HepG2 (cell line): ENCODE results near the gene SOST. TPM values are rescaled to one million over a fixed set of nuclear protein-coding genes. Genes with fewer than 3 reads are reported as not detected.

Experiments used
- ATAC-seq: fragments of 200-7000 bp; cut with Tn5 transposase; 3 replicates; pipeline ENCODE4 v1.9.1; 2020; ENCODE audit warnings: mild to moderate bottlenecking, moderate library complexity
- BruUV-seq: library from RNA; stranded (reverse); fragments of 400-500 nt; replicated peaks from 2 replicates; lab custom pipeline; 2021; lab: Mats Ljungman, UMichigan
- CTCF ChIA-PET: fragments of 300-600 bp; formaldehyde crosslinking; extraction: SDS; loops from one replicate; lab custom pipeline; 2021; ENCODE audit warnings: low total read pairs, inconsistent platforms, low intra/inter-chr PET ratio; lab: Yijun Ruan, JAX
- POLR2A ChIA-PET: fragments of 350-600 bp; sonication (Branson Sonifier 250); formaldehyde crosslinking; loops from one replicate; lab custom pipeline; 2020; ENCODE audit warnings: antibody characterized with exemption, inconsistent platforms; lab: Yijun Ruan, JAX
- DNase-seq: peaks from one replicate; pipeline ENCODE4 v3.0.0-alpha.2; 2015; ENCODE audit warnings: low spot score
- FAIRE-seq: peaks from 3 replicates; lab custom pipeline; 2011; peaks lifted over from hg19 to GRCh38; lab: Jason Lieb, UNC
- H2AFZ ChIP-seq: one replicate; pipeline ENCODE4 v1.6.1; 2011; ENCODE audit warnings: low read length, inconsistent platforms
- H3K27ac ChIP-seq: fragments of 300-600 bp; 3 replicates; pipeline ENCODE4 v1.8.0; 2011; ENCODE audit warnings: mixed run types, mild to moderate bottlenecking, mixed read lengths, low read length, inconsistent platforms; ENCODE audit not compliant: insufficient read depth; ENCODE audit errors: extremely low read length
- H3K27me3 ChIP-seq, 2 experiments: fragments of 200-600 bp in 1 of 2; 2 replicates in 1 of 2; 3 replicates in 1 of 2; pipeline versions ENCODE4 v1.6.0 to v1.8.0; 2011; ENCODE audit warnings: low read length in 2 of 2, mild to moderate bottlenecking in 2 of 2, moderate library complexity in 2 of 2, inconsistent platforms in 1 of 2; ENCODE audit not compliant: insufficient read depth in 2 of 2, control insufficient read depth in 1 of 2
- H3K36me3 ChIP-seq, 2 experiments: fragments of 200-600 bp in 1 of 2; replicated peaks in 1 of 2; 2 replicates in 1 of 2; 3 replicates in 1 of 2; pipeline versions ENCODE4 v1.5.1 to v1.8.0; 2011; ENCODE audit warnings: low read length in 2 of 2, inconsistent platforms in 1 of 2; ENCODE audit not compliant: insufficient read depth in 2 of 2, control insufficient read depth in 1 of 2
- H3K4me1 ChIP-seq: 2 replicates; pipeline ENCODE4 v1.5.1; 2012; ENCODE audit warnings: low read length, inconsistent platforms; ENCODE audit not compliant: insufficient read depth
- H3K4me2 ChIP-seq: 2 replicates; pipeline ENCODE4 v1.6.0; 2011; ENCODE audit warnings: low read depth, low read length, inconsistent platforms
- H3K4me3 ChIP-seq, 3 experiments: fragments of 200-600 bp in 1 of 3; sonication (generic), shearing (Covaris generic) in 1 of 3; replicated peaks in 1 of 3; 2 replicates each; pipeline ENCODE4 v1.5.1; 2011 to 2016; ENCODE audit warnings: low read length in 3 of 3, inconsistent platforms in 2 of 3, low read depth in 2 of 3, mild to moderate bottlenecking in 2 of 3, control low read depth in 1 of 3, mixed read lengths in 1 of 3; ENCODE audit not compliant: insufficient read depth in 1 of 3
- H3K79me2 ChIP-seq: one replicate; pipeline ENCODE4 v1.6.1; 2011; ENCODE audit warnings: low read length, inconsistent platforms; ENCODE audit not compliant: insufficient read depth
- H3K9ac ChIP-seq: 2 replicates; pipeline ENCODE4 v1.6.0; 2011; ENCODE audit warnings: mild to moderate bottlenecking, low read depth, low read length, inconsistent platforms; ENCODE audit not compliant: insufficient read depth
- H3K9me3 ChIP-seq: 2 replicates; pipeline ENCODE4 v1.5.1; 2012; ENCODE audit warnings: mild to moderate bottlenecking, low read length
- H4K20me1 ChIP-seq: 2 replicates; pipeline ENCODE4 v1.6.0; 2011; ENCODE audit warnings: inconsistent platforms, mild to moderate bottlenecking, low read length, moderate library complexity; ENCODE audit not compliant: insufficient read depth
- FOSL1 ChIP-seq: sonication (generic); formaldehyde crosslinking; IDR thresholded peaks from 2 replicates; pipeline ENCODE4 v1.9.0; 2021; ENCODE audit warnings: missing genetic modification reagents, borderline replicate concordance
- FOSL2 ChIP-seq: sonication (generic); formaldehyde crosslinking; IDR thresholded peaks from 2 replicates; pipeline ENCODE4 v1.4.0; 2020; ENCODE audit warnings: missing genetic modification reagents
- NCOA1 ChIP-seq: sonication (generic); formaldehyde crosslinking; IDR thresholded peaks from 2 replicates; pipeline ENCODE4 v1.9.0; 2021; ENCODE audit warnings: missing genetic modification reagents
- ZKSCAN1 ChIP-seq: fragments of 150-350 bp; IDR thresholded peaks from 2 replicates; pipeline ENCODE4 v1.6.1; 2014; ENCODE audit warnings: low read length
- ZSCAN12 ChIP-seq: sonication (generic); formaldehyde crosslinking; IDR thresholded peaks from 2 replicates; pipeline ENCODE4 v1.9.0; 2021; ENCODE audit warnings: mild to moderate bottlenecking, missing genetic modification reagents
- WGBS: methylation state at CpG from one replicate; pipeline ENCODE4 v1.1.6; 2017; ENCODE audit warnings: low lambda C conversion rate; 5-methylcytosine and 5-hydroxymethylcytosine counted together
- in situ Hi-C: cut with HindIII; loops from 2 replicates; pipeline ENCODE4 v1.10.0; 2017; ENCODE audit warnings: low pct_unique_long_range_greater_than_20kb; ENCODE audit not compliant: extremely low pct_ligation_motif_present
- intact Hi-C: fragments of 100-400 bp; cut with micrococcal nuclease; formaldehyde crosslinking; loops from one replicate; pipeline ENCODE4 v1.10.0; 2022; ENCODE audit not compliant: unreplicated experiment
- polyA plus RNA-seq, 8 experiments: library from polyadenylated mRNA; depleted of rRNA in 3 of 8; stranded (reverse) in 7 of 8; unstranded in 1 of 8; fragments of >200 nt; fragmentation: Illumina TruSeq in 4 of 8; extraction: Trizol in 4 of 8; gene quantifications; 2 replicates each; pipeline versions ENCODE4 v1.2.1 to v1.2.3, GENCODE V29; 2011 to 2016; ENCODE audit warnings: low read depth in 4 of 8, missing spikeins in 1 of 8, mixed read lengths in 1 of 8; ENCODE audit not compliant: insufficient read depth in 1 of 8
- total RNA-seq, 5 experiments: library from RNA; depleted of rRNA; stranded (reverse); fragments of >200 nt; fragmentation: Illumina TruSeq; extraction: Trizol; gene quantifications; 2 replicates each; pipeline ENCODE4 v1.2.3, GENCODE V29; 2016; ENCODE audit warnings: low read depth in 1 of 5
- TF ChIP-seq, protein P1 (sequence below): sonication (generic); formaldehyde crosslinking; IDR thresholded peaks from 2 replicates; pipeline ENCODE4 v1.8.0; 2022; ENCODE audit warnings: missing genetic modification reagents, mild to moderate bottlenecking, inconsistent platforms, borderline replicate concordance
- TF ChIP-seq, protein P2 (sequence below): sonication (generic); formaldehyde crosslinking; IDR thresholded peaks from 2 replicates; pipeline ENCODE4 v1.4.0; 2020; ENCODE audit warnings: low read depth, missing genetic modification reagents

SOST gene
- total and polyA plus RNA-seq, 2 of the 13 experiments (the other 11 are each of a cell fraction or from before 2014, with no cell fraction given), result not detected

DNA sequence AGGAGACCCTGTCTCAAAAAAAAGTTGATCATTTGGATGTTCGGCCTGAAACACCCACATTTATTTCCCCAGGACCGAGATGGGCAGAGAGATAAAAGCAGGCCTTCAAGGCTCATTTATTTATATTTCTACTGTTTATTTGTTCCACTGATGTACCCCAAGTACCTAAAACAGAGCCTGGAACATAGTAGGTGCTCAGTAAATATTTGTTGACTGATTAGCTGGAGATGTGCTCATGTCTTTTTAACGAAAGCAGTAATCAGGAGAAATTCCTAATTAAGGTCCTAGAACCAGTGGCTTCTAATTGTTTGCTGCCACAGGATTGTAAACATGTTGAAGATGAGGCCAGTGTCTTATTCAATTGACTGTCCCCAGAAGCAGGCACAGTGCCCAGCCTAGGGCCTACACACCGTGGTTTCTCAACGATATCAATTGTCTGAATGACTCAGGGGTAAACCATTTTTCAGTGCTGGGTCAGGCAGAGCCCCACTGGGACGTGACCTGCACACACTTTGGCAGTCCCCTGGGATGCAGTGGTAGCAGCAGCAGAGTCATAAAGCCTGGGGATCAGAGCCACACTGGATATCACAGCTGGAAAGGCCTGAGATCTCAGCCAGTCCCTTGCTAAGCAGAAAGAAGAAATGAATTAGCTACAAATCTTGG lies 34.8 kb downstream of the SOST start:
- in situ Hi-C loops, result no loop called here
- TF ChIP-seq, protein P1, sequence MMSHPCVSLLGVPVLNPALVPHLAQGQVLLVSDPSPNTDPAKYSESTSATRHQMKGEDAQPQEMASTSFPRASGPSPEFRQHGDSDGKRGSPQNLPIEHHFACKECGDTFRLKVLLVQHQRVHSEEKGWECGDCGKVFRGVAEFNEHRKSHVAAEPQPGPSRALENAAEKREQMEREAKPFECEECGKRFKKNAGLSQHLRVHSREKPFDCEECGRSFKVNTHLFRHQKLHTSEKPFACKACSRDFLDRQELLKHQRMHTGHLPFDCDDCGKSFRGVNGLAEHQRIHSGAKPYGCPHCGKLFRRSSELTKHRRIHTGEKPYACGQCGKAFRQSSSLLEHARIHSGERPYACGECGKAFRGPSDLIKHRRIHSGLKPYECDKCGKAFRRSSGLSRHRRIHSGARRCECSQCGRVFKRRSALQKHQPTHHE (CRISPR knock-in tag), result no peak
- TF ChIP-seq, protein P2, sequence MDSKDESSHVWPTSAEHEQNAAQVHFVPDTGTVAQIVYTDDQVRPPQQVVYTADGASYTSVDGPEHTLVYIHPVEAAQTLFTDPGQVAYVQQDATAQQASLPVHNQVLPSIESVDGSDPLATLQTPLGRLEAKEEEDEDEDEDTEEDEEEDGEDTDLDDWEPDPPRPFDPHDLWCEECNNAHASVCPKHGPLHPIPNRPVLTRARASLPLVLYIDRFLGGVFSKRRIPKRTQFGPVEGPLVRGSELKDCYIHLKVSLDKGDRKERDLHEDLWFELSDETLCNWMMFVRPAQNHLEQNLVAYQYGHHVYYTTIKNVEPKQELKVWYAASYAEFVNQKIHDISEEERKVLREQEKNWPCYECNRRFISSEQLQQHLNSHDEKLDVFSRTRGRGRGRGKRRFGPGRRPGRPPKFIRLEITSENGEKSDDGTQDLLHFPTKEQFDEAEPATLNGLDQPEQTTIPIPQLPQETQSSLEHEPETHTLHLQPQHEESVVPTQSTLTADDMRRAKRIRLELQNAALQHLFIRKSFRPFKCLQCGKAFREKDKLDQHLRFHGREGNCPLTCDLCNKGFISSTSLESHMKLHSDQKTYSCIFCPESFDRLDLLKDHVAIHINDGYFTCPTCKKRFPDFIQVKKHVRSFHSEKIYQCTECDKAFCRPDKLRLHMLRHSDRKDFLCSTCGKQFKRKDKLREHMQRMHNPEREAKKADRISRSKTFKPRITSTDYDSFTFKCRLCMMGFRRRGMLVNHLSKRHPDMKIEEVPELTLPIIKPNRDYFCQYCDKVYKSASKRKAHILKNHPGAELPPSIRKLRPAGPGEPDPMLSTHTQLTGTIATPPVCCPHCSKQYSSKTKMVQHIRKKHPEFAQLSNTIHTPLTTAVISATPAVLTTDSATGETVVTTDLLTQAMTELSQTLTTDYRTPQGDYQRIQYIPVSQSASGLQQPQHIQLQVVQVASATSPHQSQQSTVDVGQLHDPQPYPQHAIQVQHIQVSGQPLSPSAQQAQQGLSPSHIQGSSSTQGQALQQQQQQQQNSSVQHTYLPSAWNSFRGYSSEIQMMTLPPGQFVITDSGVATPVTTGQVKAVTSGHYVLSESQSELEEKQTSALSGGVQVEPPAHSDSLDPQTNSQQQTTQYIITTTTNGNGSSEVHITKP (CRISPR knock-in tag), result 0 out of 2 replicates have a peak, but pooled peaks have one; percentile 56
- TF ChIP-seq ZSCAN12 (CRISPR knock-in tag) (no peak), NCOA1 (CRISPR knock-in tag) (no peak), ZKSCAN1 (no peak), FOSL1 (CRISPR knock-in tag) (no peak), FOSL2 (CRISPR knock-in tag) (peak; percentile 83)
- CTCF ChIA-PET, result no interaction called here
- H3K36me3 ChIP-seq, result no peaks in the 10 kb centered on the region
- 8% methylated on average over 6 of the region's 6 CpGs for WGBS
- no TSS peak for BruUV-seq
- H4K20me1 ChIP-seq, result no peaks in the 10 kb centered on the region
- DNase-seq (peak; percentile 17), FAIRE-seq (no peak), ATAC-seq (no peak; the same call in 2 of the 3 replicates)
- no peaks in the 10 kb centered on the region for H3K79me2 ChIP-seq
- no peak overlapping the region for H3K4me2 ChIP-seq
- peaks cover 15% of the 10 kb centered on the region for H3K4me1 ChIP-seq
- peaks cover 3 to 54% of the 10 kb centered on the region in 2 experiments; a peak in 4 of 5 replicates for H3K27me3 ChIP-seq
- no peak overlapping the region for H3K4me3 ChIP-seq
- POLR2A ChIA-PET, result no interaction called here
- H3K27ac ChIP-seq, result no peak overlapping the region
- H2AFZ ChIP-seq, result no peak overlapping the region
- no peak overlapping the region for H3K9ac ChIP-seq
- intact Hi-C loops, result no loop called here
- no peaks in the 10 kb centered on the region for H3K9me3 ChIP-seq
